Activated naive CD4-positive, alpha-beta T cell treated with anti-CD3 and anti-CD28 coated beads, Interleukin-2, amount 50 U/mL, for 16 hours (primary cell): ENCODE results near the gene FBXO46.

Source experiments
- DNase-seq: peaks from one replicate; pipeline ENCODE4 v3.0.0-alpha.2; 2020

Gene FBXO46

GRCh38 chr19:45730368-45731288 lies at the start of gene FBXO46:
TSS of gene FBXO46 (minus strand) at chr19:45730896. CDS start at chr19:45713495, 17,401 bp downstream.
- peak; percentile 94 for DNase-seq

GRCh38 chr19:45780146-45780447 lies 49.4 kb upstream of the FBXO46 start:
- DNase-seq: no peak

- DNase-seq: peak; percentile 85
Observed at GRCh38 chr19:45779231-45780145, 48.8 kb upstream of the FBXO46 start.

GRCh38 chr19:45778010-45778661 lies 47.4 kb upstream of the FBXO46 start:
- DNase-seq: no peak

- DNase-seq: no peak
Observed at GRCh38 chr19:45777395-45777961, 46.8 kb upstream of the FBXO46 start.

GRCh38 chr19:45774765-45775164 lies 44.1 kb upstream of the FBXO46 start:
- no peak for DNase-seq

GRCh38 chr19:45773384-45773783 lies 42.7 kb upstream of the FBXO46 start:
- DNase-seq: no peak

- DNase-seq: no peak
Observed at GRCh38 chr19:45772912-45773311, 42.2 kb upstream of the FBXO46 start.

GRCh38 chr19:45772130-45772840 lies 41.6 kb upstream of the FBXO46 start:
- DNase-seq: no peak

- DNase-seq: no peak
Observed at GRCh38 chr19:45771311-45771933, 40.7 kb upstream of the FBXO46 start.

- peak; percentile 91 for DNase-seq
Observed at GRCh38 chr19:45770192-45771101, 39.8 kb upstream of the FBXO46 start.

- peak; percentile 63 for DNase-seq
Observed at GRCh38 chr19:45769821-45770191, 39.1 kb upstream of the FBXO46 start.

- peak; percentile 94 for DNase-seq
Observed at GRCh38 chr19:45768984-45769782, 38.5 kb upstream of the FBXO46 start, which contains the start of gene SIX5. TSS of gene SIX5 (minus strand) at chr19:45769252. CDS start at chr19:45768844, 408 bp downstream.

GRCh38 chr19:45768655-45768983 lies 37.9 kb upstream of the FBXO46 start:
- peak; percentile 55 for DNase-seq

GRCh38 chr19:45767881-45768654 lies 37.4 kb upstream of the FBXO46 start:
- DNase-seq: no peak

- no peak for DNase-seq
Observed at GRCh38 chr19:45767410-45767880, 36.7 kb upstream of the FBXO46 start.

GRCh38 chr19:45766869-45767346 lies 36.2 kb upstream of the FBXO46 start:
- DNase-seq: no peak

- DNase-seq: no peak
Observed at GRCh38 chr19:45766296-45766868, 35.7 kb upstream of the FBXO46 start.
